ENCODE results near the gene ADM2.
"Not testable (repeated sequence)": the region's sequence is repeated elsewhere in the genome, so short reads cannot be mapped to it uniquely, and the experiment has no call there.

Gene ADM2, protein sequence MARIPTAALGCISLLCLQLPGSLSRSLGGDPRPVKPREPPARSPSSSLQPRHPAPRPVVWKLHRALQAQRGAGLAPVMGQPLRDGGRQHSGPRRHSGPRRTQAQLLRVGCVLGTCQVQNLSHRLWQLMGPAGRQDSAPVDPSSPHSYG

GRCh38 chr22:50481440-50482106 is at the start of gene ADM2:
Gene ADM2 (plus strand): TSS chr22:50481543. CDS start chr22:50481848, 305 bp downstream.
- H3K27me3 Mint-ChIP-seq (ENCODE audit: low read depth, poor library complexity): peaks cover 46% of the 10 kb centered on the region
- peak within 1 kb of the TSS; percentile 67 for H3K4me3 Mint-ChIP-seq
- H3K27ac Mint-ChIP-seq: no peak within 1 kb of the TSS
- H3K36me3 Mint-ChIP-seq (ENCODE audit: low read depth): no peaks in the 10 kb centered on the region
- TF ChIP-seq CTCF (IDR thresholded peaks at IDR 0.05): no peak
- peaks cover 43% of the 10 kb centered on the region for H3K4me1 Mint-ChIP-seq
- H3K9me3 Mint-ChIP-seq: peaks cover 8% of the 10 kb centered on the region
- DNase-seq: peak; percentile 80

- H3K27ac Mint-ChIP-seq: no peak overlapping the region
- H3K4me1 Mint-ChIP-seq: no peaks in the 10 kb centered on the region
- DNase-seq: no peak
- peaks cover 42% of the 10 kb centered on the region for H3K36me3 Mint-ChIP-seq (ENCODE audit: low read depth)
- H3K4me3 Mint-ChIP-seq: no peak overlapping the region
- peaks cover 4% of the 10 kb centered on the region for H3K9me3 Mint-ChIP-seq
- H3K27me3 Mint-ChIP-seq (ENCODE audit: low read depth, poor library complexity): no peaks in the 10 kb centered on the region
- TF ChIP-seq CTCF (IDR thresholded peaks at IDR 0.05): no peak
These were observed 49.0 kb upstream of the ADM2 start for GRCh38 chr22:50432131-50432876.

DNA sequence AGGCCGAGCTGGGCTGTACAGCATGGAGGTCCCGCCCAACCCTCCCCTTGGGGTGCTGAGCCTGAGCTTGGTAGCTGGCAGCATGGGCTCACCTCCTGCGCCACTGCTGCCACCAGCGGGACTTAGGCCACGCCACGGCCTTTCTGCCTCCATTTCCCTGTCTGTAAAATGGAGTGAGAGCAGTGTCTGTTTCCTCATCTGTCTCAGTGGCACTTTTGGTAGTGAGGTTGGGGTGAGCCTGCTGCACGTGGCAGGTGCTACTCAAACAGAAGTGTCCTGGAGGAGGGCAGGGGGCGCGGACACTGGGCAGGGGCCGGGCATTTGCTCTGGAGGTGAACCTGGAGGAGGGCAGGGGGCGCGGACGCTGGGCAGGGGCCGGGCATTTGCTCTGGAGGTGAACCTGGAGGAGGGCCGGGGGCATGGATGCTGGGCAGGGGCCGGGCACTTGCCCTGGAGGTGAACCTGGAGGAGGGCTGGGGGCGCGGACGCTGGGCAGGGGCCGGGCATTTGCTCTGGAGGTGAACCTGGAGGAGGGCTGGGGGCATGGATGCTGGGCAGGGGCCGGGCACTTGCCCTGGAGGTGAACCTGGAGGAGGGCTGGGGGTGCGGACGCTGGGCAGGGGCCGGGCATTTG is 48.3 kb upstream of the ADM2 start:
- H3K4me3 Mint-ChIP-seq; H3K27me3 Mint-ChIP-seq (ENCODE audit: low read depth, poor library complexity); H3K4me1 Mint-ChIP-seq; H3K9me3 Mint-ChIP-seq; DNase-seq; H3K27ac Mint-ChIP-seq: not testable (repeated sequence)
- H3K36me3 Mint-ChIP-seq (ENCODE audit: low read depth): peaks cover 35% of the 10 kb centered on the region

DNA sequence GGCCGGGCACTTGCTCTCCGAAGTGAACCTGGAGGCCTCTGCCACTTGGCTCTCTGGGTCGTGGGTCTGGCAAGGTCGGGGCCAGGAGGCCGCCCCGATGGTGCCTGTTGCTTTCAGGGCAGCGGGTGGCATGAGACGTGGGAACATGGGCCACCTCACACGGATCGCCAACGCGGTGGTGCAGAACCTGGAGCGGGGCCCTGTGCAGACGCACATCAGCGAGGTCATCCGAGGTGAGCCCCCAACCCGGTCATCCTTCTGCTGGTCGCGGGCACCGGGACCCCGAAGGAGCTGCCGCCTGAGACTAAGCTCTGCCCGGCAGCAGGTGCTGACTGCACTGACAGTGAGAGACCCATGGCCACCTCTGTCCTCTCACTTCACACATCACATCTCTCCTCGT is 46.5 kb upstream of the ADM2 start:
- Mint-ChIP-seq H3K27me3 (ENCODE audit: low read depth, poor library complexity) (no peaks in the 10 kb centered on the region), H3K27ac (no peak overlapping the region), H3K36me3 (ENCODE audit: low read depth) (peaks cover 16% of the 10 kb centered on the region), H3K9me3 (no peaks in the 10 kb centered on the region), H3K4me1 (no peaks in the 10 kb centered on the region), H3K4me3 (no peak overlapping the region)
- TF ChIP-seq CTCF (IDR thresholded peaks at IDR 0.05): no peak
- no peak for DNase-seq

DNA sequence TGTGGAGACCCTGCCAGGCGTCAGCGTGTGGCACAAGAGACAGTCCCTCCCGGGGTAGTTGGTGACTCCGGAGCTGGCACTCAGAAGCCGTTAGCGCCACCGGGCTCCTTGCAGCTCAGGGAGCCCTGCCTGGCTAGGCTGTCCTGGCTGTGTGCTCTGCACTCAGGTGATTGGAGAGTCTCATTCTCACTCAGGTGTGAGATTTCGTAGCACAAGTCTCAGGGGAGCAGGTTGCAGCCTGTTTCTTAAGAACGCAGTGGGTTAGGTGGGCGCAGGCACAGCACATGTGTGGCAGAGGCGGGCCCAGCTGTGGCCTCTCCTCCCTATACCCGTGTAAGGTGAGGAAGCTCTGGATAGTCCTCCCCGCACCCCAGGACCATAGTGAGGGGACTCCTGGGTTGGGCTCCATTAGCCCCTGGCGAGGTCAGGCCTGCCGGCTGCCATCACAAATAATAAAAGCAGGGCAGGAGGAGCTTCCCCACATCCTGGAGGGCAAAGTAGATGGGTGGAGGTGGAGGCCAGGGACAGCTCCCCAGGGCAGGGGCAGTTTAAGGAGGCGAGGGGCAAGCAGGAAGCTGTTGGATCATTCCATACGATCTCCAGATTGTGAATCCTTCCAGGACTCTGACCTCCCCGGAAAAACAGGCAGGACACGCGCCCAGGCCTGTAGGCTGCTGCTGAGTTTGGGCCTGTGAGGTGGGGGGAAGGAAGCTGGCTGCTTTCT is 45.9 kb upstream of the ADM2 start:
- Mint-ChIP-seq H3K27me3 (ENCODE audit: low read depth, poor library complexity) (no peaks in the 10 kb centered on the region), H3K36me3 (ENCODE audit: low read depth) (peaks cover 11% of the 10 kb centered on the region), H3K4me1 (no peaks in the 10 kb centered on the region), H3K27ac (no peak overlapping the region), H3K9me3 (no peaks in the 10 kb centered on the region), H3K4me3 (no peak overlapping the region)
- no peak for DNase-seq
- TF ChIP-seq CTCF (IDR thresholded peaks at IDR 0.05): no peak

All from nephron progenitor cell (in vitro differentiated cells).